Mucosa of rectum (tissue), 2 donors: ENCODE results near the gene TCF4.

Experiments
- H3K27ac ChIP-seq, 2 donors: one replicate each; pipeline ENCODE4 v1.7.0; 2013; ENCODE audit warnings: inconsistent platforms in 2 of 2, low read depth in 2 of 2, low read length in 2 of 2
- H3K27me3 ChIP-seq, 2 donors: one replicate each; pipeline ENCODE4 v1.7.0; 2013; ENCODE audit warnings: low read length in 2 of 2; ENCODE audit not compliant: control insufficient read depth in 2 of 2, insufficient read depth in 2 of 2
- H3K36me3 ChIP-seq, 2 donors: one replicate each; pipeline ENCODE4 v1.7.0; 2013; ENCODE audit warnings: low read length in 2 of 2; ENCODE audit not compliant: control insufficient read depth in 2 of 2, insufficient read depth in 2 of 2
- H3K4me1 ChIP-seq, 2 donors: one replicate each; pipeline ENCODE4 v1.7.0; 2013; ENCODE audit warnings: low read length in 2 of 2, mild to moderate bottlenecking in 1 of 2; ENCODE audit not compliant: control insufficient read depth in 2 of 2, insufficient read depth in 2 of 2
- H3K4me3 ChIP-seq, 2 donors: one replicate each; pipeline ENCODE4 v1.7.0; 2013; ENCODE audit warnings: low read length in 2 of 2
- H3K9ac ChIP-seq, 2 donors: one replicate each; pipeline ENCODE4 v1.7.0; 2013; ENCODE audit warnings: low read length in 2 of 2, low read depth in 1 of 2, mild to moderate bottlenecking in 1 of 2
- H3K9me3 ChIP-seq, 2 donors: one replicate each; pipeline ENCODE4 v1.7.0; 2013; ENCODE audit warnings: low read length in 2 of 2; ENCODE audit not compliant: control insufficient read depth in 2 of 2
- donor health status: healthy.
- donor health status: Normal muscosa, but diverticular disease.

TCF4 gene

DNA sequence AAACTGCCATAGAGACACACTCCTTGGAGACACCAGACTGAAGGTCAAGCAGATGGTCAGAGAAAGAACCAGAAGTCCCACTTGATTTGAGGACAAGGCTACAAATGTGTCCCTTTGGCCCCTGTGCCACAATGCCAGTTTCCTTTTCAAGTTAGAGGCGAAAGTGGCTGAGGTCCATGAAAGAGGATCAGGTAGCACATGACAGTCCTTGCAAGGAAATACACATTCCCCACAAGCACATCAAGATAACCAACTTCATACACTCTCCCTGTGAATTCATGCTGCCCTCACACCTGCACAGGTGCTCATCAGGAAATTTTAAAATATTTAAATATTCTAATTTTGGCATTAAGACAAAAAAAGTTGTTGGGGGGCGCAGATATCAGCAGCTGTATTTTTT is 218.6 kb downstream of the TCF4 start:
- H3K9me3 ChIP-seq, result no peaks in the 10 kb centered on the region
- H3K4me1 ChIP-seq, result no peaks in the 10 kb centered on the region
- no peak overlapping the region for H3K27ac ChIP-seq
- H3K9ac ChIP-seq, result no peak overlapping the region
- H3K4me3 ChIP-seq, result no peak overlapping the region
- H3K27me3 ChIP-seq, result no peaks in the 10 kb centered on the region
- H3K36me3 ChIP-seq, result no peaks in the 10 kb centered on the region

DNA sequence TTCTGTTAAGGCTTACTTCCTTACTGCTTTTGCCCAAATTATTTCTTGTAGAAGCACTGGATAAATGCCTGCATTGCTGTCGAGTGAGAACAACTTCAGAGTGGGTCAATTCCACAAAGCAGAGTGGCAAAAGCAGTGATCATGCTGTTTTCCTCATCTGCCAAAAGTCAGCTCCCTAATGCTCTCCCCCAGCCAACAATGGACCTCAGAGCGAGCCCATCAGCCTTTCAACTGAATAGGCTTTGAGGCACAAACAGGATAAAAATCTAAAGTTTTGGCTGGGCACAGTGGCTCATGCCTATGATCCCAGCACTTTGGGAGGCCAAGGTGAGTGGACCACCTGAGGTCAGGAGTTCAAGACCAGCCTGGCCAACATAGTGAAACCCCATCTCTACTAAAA is 222.7 kb downstream of the TCF4 start:
- Histone ChIP-seq H3K9me3 (no peaks in the 10 kb centered on the region), H3K4me3 (no peak overlapping the region), H3K27ac (no peak overlapping the region), H3K27me3 (no peaks in the 10 kb centered on the region), H3K36me3 (no peaks in the 10 kb centered on the region), H3K9ac (no peak overlapping the region), H3K4me1 (no peaks in the 10 kb centered on the region)

DNA sequence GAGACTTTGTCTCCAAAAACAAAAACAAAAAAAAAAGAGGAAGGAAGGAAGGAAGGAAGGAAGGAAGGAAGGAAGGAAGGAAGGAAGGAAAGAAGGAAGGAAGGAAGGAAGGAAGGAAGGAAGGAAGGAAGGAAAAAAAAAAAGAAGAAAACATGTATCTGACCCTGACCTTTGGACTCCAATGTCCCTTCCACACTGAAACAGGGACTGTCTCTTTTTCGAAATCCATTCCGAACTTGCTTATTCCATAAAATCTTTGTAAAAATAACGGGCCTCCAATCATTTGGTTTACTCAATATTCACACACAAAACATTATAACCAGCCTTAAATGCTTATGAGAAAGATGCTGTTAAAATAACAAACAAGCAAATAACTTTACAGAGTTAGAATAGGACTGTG is 225.7 kb downstream of the TCF4 start:
- no peak overlapping the region for H3K9ac ChIP-seq
- no peak overlapping the region for H3K27ac ChIP-seq
- H3K36me3 ChIP-seq, result no peaks in the 10 kb centered on the region
- no peaks in the 10 kb centered on the region for H3K4me1 ChIP-seq
- no peak overlapping the region for H3K4me3 ChIP-seq
- no peaks in the 10 kb centered on the region for H3K9me3 ChIP-seq
- no peaks in the 10 kb centered on the region for H3K27me3 ChIP-seq

- Histone ChIP-seq H3K4me3 (no peak overlapping the region), H3K9ac (no peak overlapping the region), H3K4me1 (no peaks in the 10 kb centered on the region), H3K9me3 (no peaks in the 10 kb centered on the region), H3K27ac (no peak overlapping the region), H3K36me3 (no peaks in the 10 kb centered on the region), H3K27me3 (no peaks in the 10 kb centered on the region)
These were observed 226.3 kb downstream of the TCF4 start for GRCh38 chr18:55361492-55362250.

DNA sequence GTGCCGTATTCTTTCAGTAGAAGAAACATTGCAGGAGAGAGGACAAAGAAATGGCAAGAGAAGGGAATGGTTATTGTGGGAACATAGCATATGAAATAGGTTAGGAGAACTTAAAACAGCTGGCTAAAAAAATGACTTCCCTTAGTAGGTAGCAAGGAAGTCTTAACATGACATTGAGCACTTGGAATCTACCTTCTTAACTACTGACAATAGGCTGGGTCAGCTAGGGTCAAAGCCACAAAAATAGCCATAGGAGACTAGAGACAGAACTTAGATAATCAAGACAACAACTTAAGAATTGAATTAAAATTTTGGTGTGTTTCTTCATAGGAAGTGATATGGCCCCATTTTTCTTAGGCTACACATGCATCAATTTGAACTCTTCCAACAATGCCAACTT is 227.9 kb downstream of the TCF4 start:
- no peak overlapping the region for H3K4me3 ChIP-seq
- no peak overlapping the region for H3K9ac ChIP-seq
- no peaks in the 10 kb centered on the region for H3K9me3 ChIP-seq
- H3K27me3 ChIP-seq, result no peaks in the 10 kb centered on the region
- H3K36me3 ChIP-seq, result no peaks in the 10 kb centered on the region
- H3K4me1 ChIP-seq, result no peaks in the 10 kb centered on the region
- H3K27ac ChIP-seq, result no peak overlapping the region

- H3K9ac ChIP-seq, result no peak overlapping the region
- no peaks in the 10 kb centered on the region for H3K9me3 ChIP-seq
- no peaks in the 10 kb centered on the region for H3K27me3 ChIP-seq
- H3K27ac ChIP-seq, result no peak overlapping the region
- H3K36me3 ChIP-seq, result no peaks in the 10 kb centered on the region
- no peaks in the 10 kb centered on the region for H3K4me1 ChIP-seq
- H3K4me3 ChIP-seq, result no peak overlapping the region
These were observed 231.2 kb downstream of the TCF4 start for GRCh38 chr18:55356815-55357214.

DNA sequence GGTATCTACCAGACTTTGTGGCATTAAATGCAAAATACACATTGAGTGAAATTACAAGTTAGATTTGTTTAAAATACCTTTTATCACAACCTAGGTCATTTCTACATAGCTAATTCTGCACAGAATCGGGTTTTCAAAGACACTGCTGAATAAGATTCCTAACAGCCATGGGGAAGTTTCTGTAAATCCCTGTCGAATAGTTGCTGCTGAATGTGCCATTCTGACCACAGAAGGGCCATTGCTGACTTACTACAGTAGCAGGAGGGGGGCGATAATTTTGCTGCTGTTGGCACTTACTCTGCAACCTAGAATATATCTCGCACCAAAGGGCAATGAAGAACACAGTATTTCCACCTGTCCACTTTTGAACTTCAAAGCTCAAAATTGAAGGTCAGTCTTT is 232.8 kb downstream of the TCF4 start:
- H3K4me3 ChIP-seq, result no peak overlapping the region
- H3K36me3 ChIP-seq, result no peaks in the 10 kb centered on the region
- no peak overlapping the region for H3K27ac ChIP-seq
- H3K27me3 ChIP-seq, result no peaks in the 10 kb centered on the region
- no peaks in the 10 kb centered on the region for H3K9me3 ChIP-seq
- no peak overlapping the region for H3K9ac ChIP-seq
- H3K4me1 ChIP-seq, result no peaks in the 10 kb centered on the region

DNA sequence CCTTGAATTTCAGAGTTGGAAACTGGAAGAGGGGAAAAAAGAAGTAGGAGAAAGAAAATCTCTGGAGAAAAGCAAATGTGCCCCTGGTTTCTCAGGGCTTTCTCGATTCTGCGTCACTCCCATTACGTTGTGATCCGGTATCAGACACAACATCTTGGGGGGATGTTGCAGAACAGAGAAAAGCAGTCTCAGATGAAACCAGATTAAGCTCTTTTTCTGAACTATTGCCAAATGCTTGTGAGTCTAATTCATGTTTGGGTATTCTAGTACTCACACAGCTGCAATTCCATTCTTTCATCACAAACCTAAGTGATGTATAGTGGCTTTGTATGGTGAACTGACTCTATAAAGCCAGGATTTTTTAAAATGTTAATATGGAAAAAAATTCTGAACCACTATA is 233.2 kb downstream of the TCF4 start:
- Histone ChIP-seq H3K27ac (no peak overlapping the region), H3K9ac (no peak overlapping the region), H3K27me3 (no peaks in the 10 kb centered on the region), H3K4me3 (no peak overlapping the region), H3K9me3 (no peaks in the 10 kb centered on the region), H3K36me3 (no peaks in the 10 kb centered on the region), H3K4me1 (no peaks in the 10 kb centered on the region)

DNA sequence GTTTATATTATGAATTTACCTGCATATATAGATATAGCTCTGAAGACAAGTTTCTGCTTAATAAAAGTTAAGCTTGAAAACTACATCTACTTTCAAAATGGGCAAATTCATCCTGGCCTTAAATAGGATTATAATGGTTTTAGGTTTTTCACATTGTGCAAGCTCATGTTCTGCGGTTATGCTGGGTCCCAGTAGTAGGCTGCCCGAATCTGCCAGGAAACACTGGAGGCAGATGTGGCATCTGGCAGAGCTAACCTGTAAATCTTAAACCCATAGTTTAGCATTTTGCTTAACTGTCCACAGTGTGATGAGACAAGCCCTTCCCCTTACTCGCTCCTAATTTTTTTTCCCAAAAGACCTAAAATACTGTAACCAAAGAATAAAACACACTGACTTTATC is 234.2 kb downstream of the TCF4 start:
- Histone ChIP-seq H3K36me3 (no peaks in the 10 kb centered on the region), H3K9me3 (no peaks in the 10 kb centered on the region), H3K4me3 (no peak overlapping the region), H3K27ac (no peak overlapping the region), H3K27me3 (no peaks in the 10 kb centered on the region), H3K4me1 (no peaks in the 10 kb centered on the region), H3K9ac (no peak overlapping the region)

DNA sequence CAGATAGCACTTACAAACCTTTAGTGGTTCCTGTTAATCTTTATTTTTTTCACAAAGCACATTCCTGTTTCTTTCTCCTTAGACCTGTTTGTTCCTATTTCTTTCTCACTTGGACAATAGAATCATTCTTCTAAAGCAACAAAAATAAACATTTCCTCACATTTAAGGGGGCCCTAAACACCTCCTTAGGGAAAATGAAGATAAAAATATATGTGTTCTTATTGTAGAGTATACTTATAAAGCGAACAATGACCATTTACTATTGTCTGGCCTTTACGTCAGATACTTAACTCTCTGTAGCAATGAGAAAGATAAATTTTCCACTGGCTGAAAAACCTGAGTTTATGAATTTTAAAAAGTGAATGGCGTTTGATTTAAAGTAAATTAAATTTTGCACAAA is 234.6 kb downstream of the TCF4 start:
- H3K4me3 ChIP-seq, result no peak overlapping the region
- H3K4me1 ChIP-seq, result no peaks in the 10 kb centered on the region
- no peak overlapping the region for H3K9ac ChIP-seq
- no peaks in the 10 kb centered on the region for H3K9me3 ChIP-seq
- no peaks in the 10 kb centered on the region for H3K27me3 ChIP-seq
- H3K36me3 ChIP-seq, result no peaks in the 10 kb centered on the region
- H3K27ac ChIP-seq, result no peak overlapping the region
